WERI-Rb-1 (cell line): Measurements from ENCODE around the gene SDHAF1.
"Not testable (repeated sequence)": the region's sequence is repeated elsewhere in the genome, so short reads cannot be mapped to it uniquely, and the experiment has no call there.

Experiments
- DNase-seq: peaks from one replicate; pipeline ENCODE4 v3.0.0-alpha.2; 2020
- H3K27ac ChIP-seq: fragments of 250-450 bp; sonication (Bioruptor Pico); 2 replicates; pipeline ENCODE4 v1.5.1; 2020; ENCODE audit warnings: mild to moderate bottlenecking, moderate library complexity
- H3K27me3 ChIP-seq: fragments of 250-450 bp; sonication (Bioruptor Pico); 2 replicates; pipeline ENCODE4 v1.5.1; 2021; ENCODE audit warnings: mild to moderate bottlenecking, low read depth, moderate library complexity; ENCODE audit not compliant: insufficient read depth, severe bottlenecking
- H3K36me3 ChIP-seq: fragments of 250-450 bp; sonication (Bioruptor Pico); 2 replicates; pipeline ENCODE4 v1.5.1; 2020; ENCODE audit warnings: mild to moderate bottlenecking, moderate library complexity
- H3K4me3 ChIP-seq: 2 replicates; pipeline ENCODE4 v1.5.1; 2011; ENCODE audit warnings: low read depth, mild to moderate bottlenecking, control low read depth, low read length
- H3K9me3 ChIP-seq: fragments of 250-450 bp; sonication (Bioruptor Pico); 2 replicates; pipeline ENCODE4 v1.5.1; 2021; ENCODE audit warnings: mild to moderate bottlenecking, moderate library complexity; ENCODE audit not compliant: severe bottlenecking
- CTCF ChIP-seq: IDR thresholded peaks from 2 replicates; pipeline ENCODE4 v1.5.1; 2011; ENCODE audit warnings: low read depth, mild to moderate bottlenecking, control low read depth, inconsistent platforms, low read length

SDHAF1 gene

GRCh38 chr19:35995048-35995993 lies at the start of gene SDHAF1:
Gene SDHAF1, plus strand, starts transcription at chr19:35995188. Its CDS starts 87 bp downstream, at chr19:35995275.
- Histone ChIP-seq H3K27ac (peak within 1 kb of the TSS; percentile 83), H3K27me3 (no peaks in the 10 kb centered on the region), H3K9me3 (no peaks in the 10 kb centered on the region), H3K36me3 (peaks cover 20% of the 10 kb centered on the region), H3K4me3 (peak within 1 kb of the TSS; percentile 54)
- DNase-seq, result peak; percentile 96
- TF ChIP-seq CTCF, result no peak

GRCh38 chr19:35946203-35946602 lies 48.8 kb upstream of the SDHAF1 start:
- TF ChIP-seq CTCF, result no peak
- H3K27me3 ChIP-seq, result no peaks in the 10 kb centered on the region

GRCh38 chr19:35949131-35949530 lies 45.9 kb upstream of the SDHAF1 start:
- no peak for DNase-seq
- no peaks in the 10 kb centered on the region for H3K27me3 ChIP-seq
- H3K27ac ChIP-seq, result no peak overlapping the region
- H3K9me3 ChIP-seq, result no peaks in the 10 kb centered on the region
- H3K4me3 ChIP-seq, result no peak overlapping the region
- peaks cover under 1% of the 10 kb centered on the region; the same call in 1 of the 2 replicates for H3K36me3 ChIP-seq
- TF ChIP-seq CTCF, result no peak

More at GRCh38 chr19:35946203-35946602, 48.8 kb upstream of the SDHAF1 start:
- no peak overlapping the region for H3K27ac ChIP-seq
- DNase-seq, result no peak
- no peaks in the 10 kb centered on the region for H3K9me3 ChIP-seq
- no peak overlapping the region for H3K4me3 ChIP-seq
- H3K36me3 ChIP-seq, result peaks cover 22% of the 10 kb centered on the region

GRCh38 chr19:35955881-35956634 lies 38.9 kb upstream of the SDHAF1 start:
- H3K27ac ChIP-seq, result no peak overlapping the region
- no peaks in the 10 kb centered on the region for H3K27me3 ChIP-seq
- no peak for DNase-seq
- H3K9me3 ChIP-seq, result no peaks in the 10 kb centered on the region
- H3K4me3 ChIP-seq, result no peak overlapping the region
- TF ChIP-seq CTCF, result no peak
- no peaks in the 10 kb centered on the region for H3K36me3 ChIP-seq

- not testable (repeated sequence) for H3K36me3 ChIP-seq, H3K9me3 ChIP-seq, H3K27ac ChIP-seq, H3K4me3 ChIP-seq, H3K27me3 ChIP-seq, DNase-seq
These were observed 37.6 kb upstream of the SDHAF1 start for GRCh38 chr19:35957411-35957810.

- DNase-seq, result no peak
- Histone ChIP-seq H3K27me3 (no peaks in the 10 kb centered on the region), H3K36me3 (no peaks in the 10 kb centered on the region), H3K27ac (no peak overlapping the region), H3K9me3 (no peaks in the 10 kb centered on the region), H3K4me3 (no peak overlapping the region)
- no peak for TF ChIP-seq CTCF
These were observed 36.3 kb upstream of the SDHAF1 start for GRCh38 chr19:35958660-35959039.
